Suppressor macrophage treated with lipopolysaccharide for 4 hours (primary cell): ENCODE data around the gene PAGE4.

Source experiments
- DNase-seq: peaks from one replicate; pipeline ENCODE4 v3.0.0-alpha.2; 2020

Gene PAGE4

DNA sequence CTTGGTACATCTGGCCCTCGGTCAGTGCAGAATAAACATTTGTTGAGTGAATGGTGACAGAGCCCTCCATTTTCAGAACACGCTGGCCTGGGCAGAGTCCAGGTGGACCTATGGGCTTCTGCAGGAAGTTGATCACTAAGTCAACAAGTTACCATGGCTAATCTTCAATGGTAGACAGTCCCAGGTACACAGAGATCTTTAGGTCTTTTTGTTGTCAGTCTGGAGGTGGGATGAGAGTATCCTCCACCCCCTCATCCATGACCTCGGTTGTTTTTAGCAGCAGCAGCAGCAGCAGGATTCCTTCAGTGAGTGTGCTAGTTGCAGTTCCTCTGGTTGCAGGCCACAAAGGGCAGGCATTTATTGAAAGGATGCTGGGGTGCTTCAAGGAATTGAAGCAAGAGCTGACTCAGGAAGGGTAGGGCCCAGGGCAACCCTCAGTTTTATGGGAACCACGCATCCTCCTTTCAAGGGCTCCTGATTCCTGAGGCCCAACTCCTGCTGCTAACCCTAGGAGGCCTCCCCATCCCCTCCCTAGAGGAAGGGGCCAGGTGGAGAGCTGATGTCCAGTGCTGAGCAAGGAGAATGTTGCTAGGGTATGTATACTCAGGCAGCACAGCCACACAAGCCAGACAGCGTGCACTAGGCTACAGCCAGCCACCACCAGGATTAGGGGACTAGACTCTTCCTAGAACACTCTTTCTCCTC lies 48.4 kb downstream of the PAGE4 start:
- peak; percentile 39 for DNase-seq

- no peak for DNase-seq
Observed at GRCh38 chrX:49878128-49878833, 49.2 kb downstream of the PAGE4 start.

GRCh38 chrX:49878834-49879655 lies 49.9 kb downstream of the PAGE4 start, which contains the start of gene USP27X:
USP27X (plus strand) TSS chrX:49879484; CDS start chrX:49880308, 824 bp downstream.
- peak; percentile 71 for DNase-seq

GRCh38 chrX:49879656-49880277 lies 50.7 kb downstream of the PAGE4 start:
- DNase-seq, result no peak

- DNase-seq, result no peak
Observed at GRCh38 chrX:49880668-49881067, 51.6 kb downstream of the PAGE4 start.
